Progenitor cell of endocrine pancreas (in vitro differentiated cells): ENCODE data around the gene ACYP1. TPM values are rescaled to one million over a fixed set of nuclear protein-coding genes. Genes with fewer than 3 reads are reported as not detected.

Experiments
- DNase-seq: peaks from one replicate; pipeline ENCODE4 v3.0.0; 2021; ENCODE audit warnings: low spot score; ENCODE audit not compliant: unreplicated experiment
- H3K27ac Mint-ChIP-seq: 2 replicates; pipeline ENCODE4 v1.8.0; 2021; ENCODE audit warnings: mild to moderate bottlenecking, moderate library complexity, mixed read lengths
- H3K27me3 Mint-ChIP-seq: 2 replicates; pipeline ENCODE4 v1.8.0; 2021; ENCODE audit warnings: mixed read lengths
- H3K36me3 Mint-ChIP-seq: 2 replicates; pipeline ENCODE4 v1.8.0; 2022; ENCODE audit warnings: mixed read lengths; ENCODE audit not compliant: insufficient read depth
- H3K4me1 Mint-ChIP-seq: 2 replicates; pipeline ENCODE4 v1.8.0; 2021; ENCODE audit warnings: low read depth, mixed read lengths
- H3K4me3 Mint-ChIP-seq: 2 replicates; pipeline ENCODE4 v1.8.0; 2021; ENCODE audit warnings: low read depth, mild to moderate bottlenecking, moderate library complexity, mixed read lengths
- H3K9me3 Mint-ChIP-seq: 2 replicates; pipeline ENCODE4 v1.8.0; 2021; ENCODE audit warnings: low read depth, mixed read lengths
- CTCF ChIP-seq: fragments of 200-600 bp; sonication (generic); IDR thresholded peaks from one replicate; pipeline ENCODE4 v1.5.0; 2021; ENCODE audit warnings: antibody characterized with exemption, mild to moderate bottlenecking; ENCODE audit not compliant: unreplicated experiment
- total RNA-seq: library from RNA; stranded (reverse); gene quantifications from 2 replicates; pipeline ENCODE4 v1.2.1, GENCODE V29; 2021

Gene ACYP1
- total RNA-seq, 1 donor from 2014 or later: 21.2 TPM

- Mint-ChIP-seq H3K27me3 (no peaks in the 10 kb centered on the region), H3K4me3 (no peak overlapping the region), H3K9me3 (no peaks in the 10 kb centered on the region), H3K36me3 (peaks cover 14% of the 10 kb centered on the region), H3K27ac (no peak overlapping the region), H3K4me1 (peaks cover 8% of the 10 kb centered on the region)
- no peak for DNase-seq
- no peak for TF ChIP-seq CTCF
Observed at GRCh38 chr14:75083271-75083670, 19.4 kb upstream of the ACYP1 start.

- H3K36me3 Mint-ChIP-seq: peaks cover 7% of the 10 kb centered on the region
- no peak for DNase-seq
- peak overlapping the region; percentile 10 for H3K27ac Mint-ChIP-seq
- peaks cover 8% of the 10 kb centered on the region for H3K4me1 Mint-ChIP-seq
- no peak for TF ChIP-seq CTCF
- no peak overlapping the region for H3K4me3 Mint-ChIP-seq
- H3K27me3 Mint-ChIP-seq: no peaks in the 10 kb centered on the region
- no peaks in the 10 kb centered on the region for H3K9me3 Mint-ChIP-seq
Observed at GRCh38 chr14:75081660-75082229, 17.9 kb upstream of the ACYP1 start.

- Mint-ChIP-seq H3K4me1 (peaks cover 8% of the 10 kb centered on the region), H3K4me3 (no peak overlapping the region), H3K27me3 (no peaks in the 10 kb centered on the region), H3K9me3 (no peaks in the 10 kb centered on the region), H3K27ac (no peak overlapping the region), H3K36me3 (peaks cover 2% of the 10 kb centered on the region)
- no peak for TF ChIP-seq CTCF
- DNase-seq: no peak
Observed at GRCh38 chr14:75079521-75079920, 15.7 kb upstream of the ACYP1 start.

- H3K4me1 Mint-ChIP-seq: peaks cover 8% of the 10 kb centered on the region
- peaks cover 2% of the 10 kb centered on the region for H3K36me3 Mint-ChIP-seq
- no peak overlapping the region for H3K4me3 Mint-ChIP-seq
- no peak overlapping the region for H3K27ac Mint-ChIP-seq
- DNase-seq: no peak
- no peaks in the 10 kb centered on the region for H3K9me3 Mint-ChIP-seq
- TF ChIP-seq CTCF: no peak
- H3K27me3 Mint-ChIP-seq: no peaks in the 10 kb centered on the region
Observed at GRCh38 chr14:75077794-75078193, 14.0 kb upstream of the ACYP1 start.

- TF ChIP-seq CTCF: no peak
- H3K36me3 Mint-ChIP-seq: no peaks in the 10 kb centered on the region
- H3K4me1 Mint-ChIP-seq: peaks cover 8% of the 10 kb centered on the region
- no peak overlapping the region for H3K4me3 Mint-ChIP-seq
- peak overlapping the region; percentile 98 for H3K27ac Mint-ChIP-seq
- H3K27me3 Mint-ChIP-seq: no peaks in the 10 kb centered on the region
- no peak for DNase-seq
- H3K9me3 Mint-ChIP-seq: no peaks in the 10 kb centered on the region
Observed at GRCh38 chr14:75070383-75070782, 6.6 kb upstream of the ACYP1 start.
